K562 (cell line): ENCODE data around the gene GNRHR.

ENCODE experiments used
- GTF2A2 ChIP-seq: IDR thresholded peaks from 2 replicates; pipeline ENCODE4 v1.6.1; 2016; ENCODE audit warnings: mild to moderate bottlenecking, missing genetic modification characterization, missing compliant biosample characterization
- TF ChIP-seq, protein P1 (sequence below): sonication (generic); formaldehyde crosslinking; IDR thresholded peaks from 2 replicates; pipeline ENCODE4 v1.8.1; 2023; ENCODE audit warnings: mild to moderate bottlenecking, missing genetic modification reagents

DNA sequence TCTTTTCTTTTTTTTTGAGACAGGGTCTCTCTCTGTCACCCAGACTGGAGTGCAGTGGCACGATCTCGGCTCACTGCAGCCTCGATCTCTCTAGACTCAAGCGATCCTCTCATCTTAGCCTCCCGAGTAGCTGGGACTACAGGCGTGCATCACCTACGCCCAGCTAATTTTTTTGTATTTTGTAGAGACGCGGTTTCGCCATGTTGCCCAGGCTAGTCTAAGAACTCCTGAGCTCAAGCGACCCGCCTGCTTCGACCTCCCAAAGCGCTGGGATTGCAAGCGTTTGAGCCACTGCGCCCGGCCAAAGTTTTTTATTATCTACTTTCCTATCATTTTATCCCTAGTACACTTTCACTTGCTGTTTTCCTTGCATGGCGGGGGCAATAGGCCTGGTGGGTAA lies 54.6 kb downstream of the GNRHR start:
- TF ChIP-seq, protein P1, sequence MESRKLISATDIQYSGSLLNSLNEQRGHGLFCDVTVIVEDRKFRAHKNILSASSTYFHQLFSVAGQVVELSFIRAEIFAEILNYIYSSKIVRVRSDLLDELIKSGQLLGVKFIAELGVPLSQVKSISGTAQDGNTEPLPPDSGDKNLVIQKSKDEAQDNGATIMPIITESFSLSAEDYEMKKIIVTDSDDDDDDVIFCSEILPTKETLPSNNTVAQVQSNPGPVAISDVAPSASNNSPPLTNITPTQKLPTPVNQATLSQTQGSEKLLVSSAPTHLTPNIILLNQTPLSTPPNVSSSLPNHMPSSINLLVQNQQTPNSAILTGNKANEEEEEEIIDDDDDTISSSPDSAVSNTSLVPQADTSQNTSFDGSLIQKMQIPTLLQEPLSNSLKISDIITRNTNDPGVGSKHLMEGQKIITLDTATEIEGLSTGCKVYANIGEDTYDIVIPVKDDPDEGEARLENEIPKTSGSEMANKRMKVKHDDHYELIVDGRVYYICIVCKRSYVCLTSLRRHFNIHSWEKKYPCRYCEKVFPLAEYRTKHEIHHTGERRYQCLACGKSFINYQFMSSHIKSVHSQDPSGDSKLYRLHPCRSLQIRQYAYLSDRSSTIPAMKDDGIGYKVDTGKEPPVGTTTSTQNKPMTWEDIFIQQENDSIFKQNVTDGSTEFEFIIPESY (CRISPR knock-in tag) = no peak
- no peak for TF ChIP-seq GTF2A2 (tag)
